HG02798 (cell line): ENCODE data around the gene DPM3.
"Not testable (repeated sequence)": the region's sequence is repeated elsewhere in the genome, so short reads cannot be mapped to it uniquely, and the experiment has no call there.

Experiments
- ATAC-seq: cut with Tn5 transposase; IDR thresholded peaks from one replicate; pipeline ENCODE4 v1.9.1; 2021; ENCODE audit warnings: mild to moderate bottlenecking; ENCODE audit not compliant: unreplicated experiment, poor library complexity

DPM3 gene

DNA sequence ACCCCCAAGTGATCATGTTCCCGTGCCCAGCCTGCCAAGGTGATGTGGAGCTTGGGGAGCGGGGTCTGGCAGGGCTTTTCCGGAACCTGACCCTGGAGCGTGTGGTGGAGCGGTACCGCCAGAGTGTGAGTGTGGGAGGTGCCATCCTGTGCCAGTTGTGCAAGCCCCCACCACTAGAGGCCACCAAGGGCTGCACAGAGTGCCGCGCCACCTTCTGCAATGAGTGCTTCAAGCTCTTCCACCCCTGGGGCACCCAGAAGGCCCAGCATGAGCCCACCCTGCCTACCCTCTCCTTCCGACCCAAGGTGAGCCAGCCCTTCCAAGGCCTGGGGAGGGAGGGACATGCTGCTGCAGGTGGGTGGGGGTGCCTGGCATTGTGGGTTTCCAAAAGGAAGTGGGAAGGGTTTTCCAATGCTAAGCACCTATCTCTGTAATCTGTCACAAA lies 35.6 kb upstream of the DPM3 start:
- no peak for ATAC-seq

DNA sequence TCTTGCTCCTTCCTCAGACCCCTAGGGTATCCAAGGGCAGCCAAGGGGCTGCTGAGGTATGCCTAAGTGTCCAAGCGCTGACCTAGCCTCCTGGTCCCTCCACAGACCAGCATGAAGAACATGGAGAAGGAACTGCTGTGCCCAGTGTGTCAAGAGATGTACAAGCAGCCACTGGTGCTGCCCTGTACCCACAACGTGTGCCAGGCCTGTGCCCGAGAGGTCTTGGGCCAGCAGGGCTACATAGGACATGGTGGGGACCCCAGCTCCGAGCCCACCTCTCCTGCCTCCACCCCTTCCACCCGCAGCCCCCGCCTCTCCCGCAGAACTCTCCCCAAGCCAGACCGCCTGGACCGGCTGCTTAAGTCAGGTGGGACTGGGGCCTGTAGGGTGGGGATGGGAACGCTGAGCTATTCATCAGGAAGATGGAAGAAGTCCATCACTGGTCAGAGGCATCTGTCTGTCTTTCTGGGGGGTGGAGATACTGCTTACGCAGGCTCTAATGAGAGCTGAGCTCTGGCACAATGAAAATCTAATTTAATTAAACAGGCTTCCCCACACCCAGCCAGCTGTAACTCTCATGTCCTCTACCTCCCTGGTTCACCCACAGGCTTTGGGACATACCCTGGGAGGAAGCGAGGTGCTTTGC lies 35.1 kb upstream of the DPM3 start:
- ATAC-seq = no peak

DNA sequence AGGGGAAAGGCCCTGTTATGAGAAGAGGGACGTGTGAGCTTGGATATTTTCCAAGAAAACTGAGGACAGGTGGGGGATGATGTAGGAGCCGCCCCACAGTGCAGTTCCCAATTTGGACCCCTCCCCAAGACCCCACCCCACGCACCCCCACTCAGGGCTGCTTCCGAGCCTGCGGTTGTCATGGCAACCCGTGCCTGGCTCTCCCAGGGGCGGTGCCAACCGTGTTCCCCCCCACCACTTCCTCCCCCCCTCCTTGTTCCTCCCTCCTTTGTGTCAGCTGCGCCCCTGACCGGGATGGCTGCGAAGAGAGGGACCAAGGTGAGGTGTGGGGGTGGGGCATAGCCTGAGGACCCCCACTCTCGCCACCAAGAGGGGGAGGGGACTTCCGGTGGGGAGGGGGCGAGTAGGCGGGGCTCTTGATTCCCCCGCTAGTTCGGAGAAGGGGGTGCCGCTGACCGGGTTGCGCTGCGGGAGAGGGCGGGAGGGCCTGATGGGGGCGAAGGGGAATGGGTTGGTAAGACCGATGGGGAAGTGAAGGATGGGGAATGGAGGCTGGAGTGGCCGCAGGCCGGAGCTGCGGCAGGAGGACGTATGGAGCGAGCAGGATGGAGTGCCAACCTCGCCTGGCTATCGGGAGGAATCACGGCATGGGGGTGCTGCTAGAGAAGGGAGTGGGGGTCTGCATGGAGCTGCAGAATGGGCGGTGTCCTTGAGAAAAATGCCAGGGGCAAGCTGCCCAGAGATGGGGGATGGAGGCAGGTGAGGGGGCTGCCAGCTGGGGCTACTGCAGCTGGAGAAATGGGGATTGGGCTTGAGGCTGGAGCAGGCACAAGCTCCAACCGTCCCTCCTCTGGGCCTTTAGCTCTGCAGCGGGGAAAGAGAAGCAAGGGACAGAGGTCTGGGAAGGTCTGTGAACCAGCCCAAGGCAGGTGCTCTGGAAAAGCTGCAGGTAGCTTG lies 34.3 kb upstream of the DPM3 start:
- no peak for ATAC-seq

DNA sequence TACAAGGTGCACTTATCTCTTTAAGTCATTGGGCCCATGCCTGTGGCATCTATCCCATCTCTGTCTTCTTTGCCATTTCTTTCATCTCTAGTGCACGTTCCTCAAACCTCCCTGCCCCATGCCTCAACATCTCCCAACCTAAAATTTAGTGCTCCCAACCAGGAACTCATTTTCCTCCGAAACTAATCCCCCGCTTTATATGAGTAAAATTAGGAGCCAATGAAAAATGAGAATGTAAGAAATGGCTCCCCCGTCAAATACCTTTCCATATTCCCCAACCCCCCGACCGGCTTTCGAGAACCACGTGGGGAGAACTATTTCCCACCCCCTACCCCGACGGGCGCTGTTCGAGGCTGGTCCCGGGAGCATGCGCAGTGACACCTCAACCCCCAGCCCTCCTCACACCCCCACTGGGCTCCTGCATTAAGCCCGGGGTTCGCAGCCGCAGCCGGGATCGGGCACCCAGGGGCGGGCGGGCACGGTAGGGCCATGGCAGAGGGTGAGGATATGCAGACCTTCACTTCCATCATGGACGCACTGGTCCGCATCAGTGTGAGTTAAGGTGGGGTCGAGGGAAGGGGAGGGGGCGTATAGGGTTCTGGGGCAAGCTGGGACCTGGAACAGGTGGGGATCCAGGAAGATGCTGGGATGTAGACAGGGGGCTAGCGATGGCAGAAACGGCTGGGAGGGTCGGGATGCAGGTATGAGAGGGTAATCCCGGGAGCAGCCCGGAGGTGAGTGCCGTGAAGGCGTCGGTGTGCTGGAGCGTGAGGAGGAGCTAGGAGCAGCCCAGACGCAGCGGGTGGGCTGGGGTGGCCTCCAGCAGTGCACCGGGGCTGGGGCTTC lies 33.4 kb upstream of the DPM3 start, which contains the start of gene TRIM46:
TRIM46 (plus strand) TSS at position 372 of the 846 bp plus-strand sequence; CDS start at position 490, 118 bp downstream.
- no peak for ATAC-seq

DNA sequence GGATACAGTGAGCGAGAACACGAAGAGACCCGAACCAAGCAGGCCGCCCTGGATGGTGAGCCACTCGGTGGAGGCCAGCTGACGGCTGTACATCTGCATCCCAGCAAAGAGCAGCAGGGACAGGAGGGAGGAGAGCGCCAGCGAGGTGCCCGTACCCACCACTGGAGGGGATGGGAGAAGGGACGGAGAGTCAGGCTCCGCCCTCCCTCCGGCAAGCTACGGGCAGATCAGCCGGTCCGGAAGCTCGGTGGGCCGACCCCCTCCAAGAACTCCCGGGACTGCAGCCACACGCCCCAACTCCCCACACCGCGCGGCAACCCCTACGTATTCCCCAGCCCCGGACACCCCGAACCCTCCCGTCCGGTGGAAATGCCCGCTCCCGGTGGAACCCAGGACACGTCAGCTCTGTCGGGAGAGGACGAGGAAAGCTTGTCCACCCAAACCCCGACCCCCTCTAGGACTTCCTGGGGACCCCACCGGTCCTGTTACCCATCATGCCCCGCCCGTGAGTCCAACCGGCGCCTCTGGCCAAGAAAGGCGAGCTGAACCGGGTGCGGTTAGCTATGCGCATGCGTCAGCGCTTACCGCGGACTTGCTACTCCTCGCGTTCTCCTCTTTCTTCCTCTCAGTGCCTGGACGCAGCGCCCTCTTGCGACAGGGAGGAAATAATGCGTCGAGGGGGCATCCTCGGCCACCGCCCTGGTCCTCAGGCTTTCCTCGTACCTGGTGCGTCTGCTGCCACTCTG lies 32.6 kb upstream of the DPM3 start, which contains the start of gene KRTCAP2:
KRTCAP2 (minus strand) TSS at position 573 of the 746 bp plus-strand sequence; CDS start at position 493, 80 bp downstream.
- ATAC-seq = peak; percentile 85

DNA sequence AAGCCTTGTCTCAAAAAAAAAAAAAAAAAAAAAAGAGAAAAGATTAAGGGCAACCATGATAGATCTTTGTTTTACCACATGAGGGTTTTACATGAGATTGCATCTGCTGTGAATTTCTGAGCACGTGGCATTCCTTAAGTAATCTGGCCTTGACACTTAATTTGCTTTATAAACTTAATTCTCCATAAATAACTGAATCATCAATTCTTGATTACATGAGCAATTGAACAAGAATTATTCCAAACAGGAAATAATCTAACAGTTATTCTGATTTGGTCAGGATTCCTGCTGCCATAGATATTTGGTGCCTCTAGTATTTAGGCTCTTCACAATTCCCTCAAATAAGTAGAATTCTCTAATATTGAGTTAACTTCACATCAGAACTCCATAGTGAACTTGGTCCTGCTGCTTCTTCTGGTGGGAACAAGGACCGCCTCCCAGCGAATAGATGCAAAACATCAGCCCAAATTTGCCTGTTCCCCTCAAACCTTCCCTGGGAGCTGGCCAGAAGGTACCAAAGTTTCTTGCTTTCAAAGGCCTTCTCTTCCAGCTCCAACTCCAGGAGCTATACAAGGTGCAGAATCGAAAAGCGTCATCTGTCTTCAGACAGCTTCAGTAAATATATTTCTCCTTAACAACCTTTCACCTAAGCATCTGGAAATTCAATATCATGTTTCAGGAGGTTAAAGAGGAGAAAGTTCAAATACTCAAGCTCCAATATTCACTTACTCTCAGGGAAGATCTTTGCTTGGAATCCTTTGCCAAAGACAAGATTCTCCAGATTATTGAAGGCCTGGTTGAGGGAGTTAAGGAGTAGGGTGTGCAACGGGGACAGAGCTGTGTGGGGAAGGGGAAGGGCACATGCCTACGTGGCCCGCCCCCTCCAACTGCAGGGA lies 31.8 kb upstream of the DPM3 start:
- peak; percentile 17 for ATAC-seq

DNA sequence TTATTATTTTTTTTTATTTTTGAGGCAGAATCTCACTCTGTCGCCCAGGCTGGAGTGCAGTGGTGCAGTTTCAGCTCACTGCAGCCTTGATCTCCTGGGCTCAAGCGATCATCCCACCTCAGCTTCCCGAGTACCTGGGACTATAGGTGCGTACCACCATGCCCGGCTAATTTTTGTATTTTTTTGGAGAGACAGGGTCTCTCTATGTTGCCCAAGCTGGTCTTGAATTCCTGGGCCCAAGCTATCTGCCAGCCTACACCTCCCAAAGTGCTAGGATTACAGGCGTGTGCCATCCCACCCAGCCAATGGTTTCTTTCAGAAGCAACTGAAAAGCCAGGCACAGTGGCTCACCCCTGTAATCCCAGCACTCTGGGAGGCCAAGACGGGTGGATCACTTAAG lies 30.5 kb upstream of the DPM3 start:
- no peak for ATAC-seq

DNA sequence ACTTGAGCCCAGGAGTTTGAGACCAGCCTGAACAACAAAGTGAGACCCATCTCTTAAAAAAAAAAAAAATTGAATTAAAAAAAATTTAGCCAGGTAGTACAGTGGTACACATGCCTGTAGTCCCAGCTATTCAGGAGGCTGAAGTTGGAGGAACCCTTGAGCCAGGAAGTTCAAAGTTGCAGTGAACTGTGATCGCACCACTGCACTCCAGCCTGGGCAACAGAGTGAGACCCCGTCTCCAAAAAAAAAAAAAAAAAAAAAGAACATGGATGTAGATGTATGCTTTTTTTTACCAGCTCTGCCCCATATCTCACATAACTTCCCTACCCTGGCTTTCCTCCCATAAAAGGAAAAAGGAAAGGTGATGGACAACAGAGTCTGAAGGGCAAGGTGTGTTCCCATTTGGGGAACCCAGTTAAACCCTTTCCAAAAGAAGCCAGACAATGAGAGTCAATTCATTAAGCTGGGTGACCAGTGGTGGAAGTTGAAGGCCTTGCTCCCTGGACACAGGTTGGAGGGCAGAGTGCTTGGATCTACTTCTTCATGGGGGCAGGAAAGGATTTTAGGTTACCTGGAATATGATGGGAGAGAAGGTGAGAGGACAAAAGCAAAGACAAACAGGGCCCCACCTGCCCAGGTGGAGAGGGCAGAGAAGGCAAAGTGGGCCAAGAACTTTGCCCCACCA lies 29.9 kb upstream of the DPM3 start:
- ATAC-seq = no peak

DNA sequence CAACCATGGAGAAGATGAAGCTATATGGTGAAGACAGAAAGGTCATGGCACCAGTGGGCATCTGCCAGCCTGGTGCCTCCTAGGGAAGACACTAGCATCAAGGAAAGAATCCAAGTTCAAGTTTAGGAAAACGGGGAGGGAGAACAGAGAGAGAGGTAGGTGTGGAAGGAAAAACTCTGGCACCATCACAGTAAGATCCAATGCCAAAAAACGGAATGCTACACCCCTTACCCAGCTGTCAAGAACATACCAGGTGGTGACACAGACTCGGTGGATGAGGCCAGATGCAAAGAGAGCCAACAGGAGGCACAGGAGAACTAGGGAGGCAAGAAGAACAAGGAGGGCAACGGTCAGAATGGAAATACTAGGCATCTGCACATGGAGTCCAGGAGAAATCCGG lies 29.2 kb upstream of the DPM3 start:
- ATAC-seq = no peak

DNA sequence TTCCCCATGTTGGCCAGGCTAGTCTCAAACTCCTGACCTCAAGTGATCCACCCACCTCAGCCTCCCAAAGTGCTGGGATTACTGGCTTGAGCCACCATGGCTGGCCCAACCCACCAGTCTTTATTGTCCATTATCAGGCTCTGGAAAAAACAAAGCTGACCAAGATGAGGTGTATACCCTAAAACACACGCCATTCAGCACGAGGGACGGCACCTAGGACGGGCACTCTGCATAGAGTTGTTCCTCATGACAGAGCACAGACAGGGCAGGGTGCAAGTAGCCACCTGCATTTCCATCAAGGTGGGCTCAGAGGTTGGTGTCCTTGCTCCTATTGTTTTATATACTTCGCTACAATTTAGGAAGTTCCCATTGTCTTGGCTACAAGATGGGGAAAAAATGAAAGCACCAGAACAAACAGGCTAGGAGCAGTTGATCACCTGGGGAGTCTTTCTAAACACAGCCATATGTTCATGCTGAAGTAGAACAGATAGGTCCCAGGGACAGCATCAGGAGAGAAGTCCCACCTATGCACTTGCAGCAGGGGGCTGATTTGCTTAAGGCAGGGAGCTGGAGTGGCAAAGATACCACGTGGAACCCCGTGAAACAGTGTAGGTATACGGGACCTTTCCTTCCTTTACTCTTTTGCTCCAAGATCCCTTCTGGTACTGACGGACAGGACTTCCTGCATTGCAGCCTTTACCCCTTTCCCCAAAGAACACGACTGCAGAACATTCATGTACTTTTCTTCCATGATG lies 28.3 kb upstream of the DPM3 start:
- ATAC-seq = no peak

DNA sequence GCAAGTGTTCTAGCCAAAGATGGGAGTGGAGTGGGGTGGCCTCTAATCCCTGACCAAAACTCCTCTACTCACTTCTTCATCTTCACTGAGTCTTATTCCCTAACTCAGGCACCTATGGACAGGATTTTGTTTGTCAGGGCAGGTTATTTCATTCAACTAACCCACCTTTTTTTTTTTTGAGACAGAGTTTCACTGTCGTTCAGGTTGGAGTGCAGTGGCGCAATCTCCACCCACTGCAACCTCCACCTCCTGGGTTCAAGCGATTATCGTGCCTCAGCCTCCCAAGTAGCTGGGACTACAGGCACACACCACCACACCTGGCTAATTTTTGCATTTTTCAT lies 27.7 kb upstream of the DPM3 start:
- not testable (repeated sequence) for ATAC-seq

DNA sequence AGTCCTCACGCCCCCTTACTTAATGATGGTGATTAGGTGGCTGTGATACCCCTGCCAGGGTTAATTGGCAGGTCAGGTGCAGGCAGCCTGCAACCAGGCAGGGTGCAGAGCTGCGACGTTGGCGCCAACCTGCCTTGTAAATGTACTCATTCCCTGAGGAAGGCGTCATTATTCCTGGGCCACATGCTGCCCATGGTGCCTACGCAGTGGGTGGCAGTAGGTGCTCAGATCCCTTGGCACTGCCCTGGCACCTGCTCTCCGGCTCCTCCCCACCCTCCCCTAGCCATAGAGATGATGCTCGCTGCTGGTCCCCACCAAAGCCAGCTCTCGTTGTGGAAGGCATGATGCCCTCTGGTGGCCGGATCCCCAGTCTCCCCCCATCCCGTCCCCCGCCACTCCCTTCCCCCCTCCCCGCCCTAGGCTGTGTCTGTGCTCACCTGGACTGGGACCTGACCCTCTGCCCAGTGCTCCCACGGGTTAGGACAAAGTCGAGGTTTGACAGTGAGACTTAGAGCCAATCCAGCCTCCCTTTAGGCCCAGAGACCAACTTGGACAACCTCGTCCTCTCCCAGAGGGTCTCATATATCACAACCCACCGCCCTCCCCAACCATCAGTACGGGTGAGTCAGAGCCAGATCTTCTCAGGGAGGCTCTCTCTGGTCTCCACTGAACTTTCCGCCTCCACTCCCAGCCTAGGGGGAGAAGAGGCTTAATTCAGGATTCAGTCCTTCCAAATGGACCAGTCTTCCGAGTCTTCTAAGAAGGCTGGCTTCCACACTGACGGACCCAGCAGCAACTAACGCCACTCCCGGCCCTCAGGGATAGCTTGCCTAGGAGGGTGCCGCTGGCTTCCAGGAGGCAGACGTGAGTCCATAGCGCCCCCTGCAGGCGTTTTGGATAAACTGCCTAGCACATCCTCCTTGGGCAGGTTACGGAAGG lies 27.1 kb upstream of the DPM3 start:
- peak; percentile 55 for ATAC-seq

DNA sequence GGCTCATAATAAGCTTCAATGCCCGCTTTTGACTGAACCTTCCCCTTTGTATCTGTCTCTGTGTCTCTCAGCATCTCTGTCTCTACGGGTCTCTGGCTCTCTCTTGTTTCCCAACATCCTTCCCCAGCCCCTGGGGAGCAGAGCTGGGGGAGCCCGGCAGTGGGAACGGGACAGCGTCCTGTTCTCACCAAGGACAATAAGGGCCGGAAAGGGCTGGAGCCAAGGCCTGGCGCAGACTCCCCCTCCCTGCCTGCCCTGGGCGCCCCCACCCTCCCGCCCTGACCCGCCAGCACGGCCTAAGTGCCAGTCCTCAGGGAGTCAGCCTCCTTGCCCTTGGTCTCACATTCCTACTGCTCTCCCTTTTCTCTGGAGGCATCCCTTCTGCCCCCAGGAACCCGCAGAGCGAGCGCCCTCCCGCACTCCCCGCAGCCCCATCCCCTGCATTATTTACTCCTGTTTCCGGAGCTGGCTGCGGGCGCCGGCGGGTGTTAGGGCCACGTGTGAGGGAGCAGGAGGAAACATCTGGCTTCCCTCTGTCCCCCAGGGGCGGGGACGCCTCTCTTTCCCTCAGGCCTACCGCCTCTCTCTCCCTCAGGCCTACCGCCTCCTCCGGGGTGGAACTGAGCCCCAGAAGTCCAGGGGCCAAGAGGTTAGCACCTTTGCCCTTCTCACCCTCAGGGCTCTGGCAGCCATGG lies 26.3 kb upstream of the DPM3 start:
- no peak for ATAC-seq

DNA sequence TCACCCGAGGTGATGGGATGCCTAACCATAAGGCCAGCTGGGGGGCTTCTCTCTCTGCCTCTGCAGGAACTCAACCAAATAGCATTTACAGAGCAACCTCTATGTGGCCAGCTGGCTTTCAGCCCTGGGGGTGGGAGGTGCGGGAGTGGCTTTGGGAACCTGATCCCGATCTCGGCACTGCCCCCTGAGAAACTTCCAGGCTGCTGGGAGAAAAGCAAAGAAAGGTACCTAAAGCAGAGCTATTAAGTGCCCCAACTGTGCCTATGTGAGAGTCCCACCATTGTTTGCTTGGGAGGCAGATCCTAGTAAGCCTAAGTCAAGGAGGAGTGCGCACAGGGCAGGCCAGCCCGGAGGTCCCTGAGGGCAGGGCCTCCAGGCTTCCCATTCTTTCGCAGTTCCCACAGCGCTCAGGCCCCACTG lies 25.7 kb upstream of the DPM3 start:
- ATAC-seq = no peak

DNA sequence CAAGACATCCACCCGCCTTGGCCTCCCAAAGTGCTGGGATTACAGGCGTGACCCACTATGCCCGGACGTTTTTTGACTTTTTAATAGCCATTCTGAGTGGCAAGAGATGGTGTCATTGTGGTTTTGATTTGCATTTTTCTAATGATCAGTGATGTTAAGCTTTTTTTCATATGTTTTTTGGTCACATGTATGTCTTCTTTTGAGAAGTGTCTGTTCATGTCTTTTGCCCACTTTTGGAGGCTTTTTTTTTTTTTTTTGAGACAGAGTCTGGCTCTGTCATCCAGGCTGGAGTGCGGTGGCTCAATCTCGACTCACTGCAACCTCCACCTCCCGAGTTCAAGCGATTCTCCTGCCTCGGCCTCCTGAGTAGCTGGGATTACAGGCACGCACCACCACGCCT lies 24.3 kb upstream of the DPM3 start:
- ATAC-seq = not testable (repeated sequence)

DNA sequence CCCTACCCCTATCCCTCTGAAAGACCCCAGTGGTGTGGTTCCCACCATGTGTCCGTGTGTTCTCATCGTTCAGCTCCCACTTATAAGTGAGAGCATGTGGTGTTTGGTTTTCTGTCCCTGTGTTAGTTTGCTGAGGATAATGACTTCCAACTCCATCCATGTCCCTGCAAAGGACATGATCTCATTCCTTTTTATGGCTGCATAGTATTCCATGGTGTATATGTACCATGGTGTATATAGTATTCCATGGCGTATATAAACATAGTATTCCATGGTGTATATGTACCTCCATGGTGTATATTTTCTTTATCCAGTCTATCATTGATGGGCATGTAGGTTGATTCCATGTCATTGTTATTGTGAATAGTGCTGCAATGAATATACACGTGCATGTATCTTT lies 23.5 kb upstream of the DPM3 start:
- ATAC-seq = not testable (repeated sequence)
